Panc1 (cell line): ENCODE results near the gene TTF2.

Source experiments
- POLR2AphosphoS5 ChIP-seq: IDR thresholded peaks from 2 replicates; pipeline ENCODE4 v1.6.1; 2012; ENCODE audit warnings: mild to moderate bottlenecking, low read depth, low read length, moderate library complexity
- SIN3A ChIP-seq: IDR thresholded peaks from 2 replicates; pipeline ENCODE4 v1.6.1; 2012; ENCODE audit warnings: low read depth, mild to moderate bottlenecking, low read length, moderate library complexity, borderline replicate concordance; ENCODE audit not compliant: insufficient read depth
- TF ChIP-seq, protein P1 (sequence below): fragments of 450-650 bp; IDR thresholded peaks from 2 replicates; pipeline ENCODE4 v1.5.1; 2017; ENCODE audit warnings: mild to moderate bottlenecking
- TF ChIP-seq, protein P2 (sequence below), 2 experiments: IDR thresholded peaks; 2 replicates each; pipeline ENCODE4 v1.6.1; 2011 to 2012; ENCODE audit warnings: low read depth in 2 of 2, control low read depth in 1 of 2, low read length in 1 of 2, mild to moderate bottlenecking in 1 of 2, moderate library complexity in 1 of 2; ENCODE audit not compliant: insufficient read depth in 1 of 2

GRCh38 chr1:117096951-117097408 is 36.9 kb downstream of the TTF2 start:
- TF ChIP-seq, protein P1, sequence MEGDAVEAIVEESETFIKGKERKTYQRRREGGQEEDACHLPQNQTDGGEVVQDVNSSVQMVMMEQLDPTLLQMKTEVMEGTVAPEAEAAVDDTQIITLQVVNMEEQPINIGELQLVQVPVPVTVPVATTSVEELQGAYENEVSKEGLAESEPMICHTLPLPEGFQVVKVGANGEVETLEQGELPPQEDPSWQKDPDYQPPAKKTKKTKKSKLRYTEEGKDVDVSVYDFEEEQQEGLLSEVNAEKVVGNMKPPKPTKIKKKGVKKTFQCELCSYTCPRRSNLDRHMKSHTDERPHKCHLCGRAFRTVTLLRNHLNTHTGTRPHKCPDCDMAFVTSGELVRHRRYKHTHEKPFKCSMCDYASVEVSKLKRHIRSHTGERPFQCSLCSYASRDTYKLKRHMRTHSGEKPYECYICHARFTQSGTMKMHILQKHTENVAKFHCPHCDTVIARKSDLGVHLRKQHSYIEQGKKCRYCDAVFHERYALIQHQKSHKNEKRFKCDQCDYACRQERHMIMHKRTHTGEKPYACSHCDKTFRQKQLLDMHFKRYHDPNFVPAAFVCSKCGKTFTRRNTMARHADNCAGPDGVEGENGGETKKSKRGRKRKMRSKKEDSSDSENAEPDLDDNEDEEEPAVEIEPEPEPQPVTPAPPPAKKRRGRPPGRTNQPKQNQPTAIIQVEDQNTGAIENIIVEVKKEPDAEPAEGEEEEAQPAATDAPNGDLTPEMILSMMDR = no peak
- TF ChIP-seq SIN3A = no peak
- TF ChIP-seq POLR2AphosphoS5 = no peak
- TF ChIP-seq, protein P2, sequence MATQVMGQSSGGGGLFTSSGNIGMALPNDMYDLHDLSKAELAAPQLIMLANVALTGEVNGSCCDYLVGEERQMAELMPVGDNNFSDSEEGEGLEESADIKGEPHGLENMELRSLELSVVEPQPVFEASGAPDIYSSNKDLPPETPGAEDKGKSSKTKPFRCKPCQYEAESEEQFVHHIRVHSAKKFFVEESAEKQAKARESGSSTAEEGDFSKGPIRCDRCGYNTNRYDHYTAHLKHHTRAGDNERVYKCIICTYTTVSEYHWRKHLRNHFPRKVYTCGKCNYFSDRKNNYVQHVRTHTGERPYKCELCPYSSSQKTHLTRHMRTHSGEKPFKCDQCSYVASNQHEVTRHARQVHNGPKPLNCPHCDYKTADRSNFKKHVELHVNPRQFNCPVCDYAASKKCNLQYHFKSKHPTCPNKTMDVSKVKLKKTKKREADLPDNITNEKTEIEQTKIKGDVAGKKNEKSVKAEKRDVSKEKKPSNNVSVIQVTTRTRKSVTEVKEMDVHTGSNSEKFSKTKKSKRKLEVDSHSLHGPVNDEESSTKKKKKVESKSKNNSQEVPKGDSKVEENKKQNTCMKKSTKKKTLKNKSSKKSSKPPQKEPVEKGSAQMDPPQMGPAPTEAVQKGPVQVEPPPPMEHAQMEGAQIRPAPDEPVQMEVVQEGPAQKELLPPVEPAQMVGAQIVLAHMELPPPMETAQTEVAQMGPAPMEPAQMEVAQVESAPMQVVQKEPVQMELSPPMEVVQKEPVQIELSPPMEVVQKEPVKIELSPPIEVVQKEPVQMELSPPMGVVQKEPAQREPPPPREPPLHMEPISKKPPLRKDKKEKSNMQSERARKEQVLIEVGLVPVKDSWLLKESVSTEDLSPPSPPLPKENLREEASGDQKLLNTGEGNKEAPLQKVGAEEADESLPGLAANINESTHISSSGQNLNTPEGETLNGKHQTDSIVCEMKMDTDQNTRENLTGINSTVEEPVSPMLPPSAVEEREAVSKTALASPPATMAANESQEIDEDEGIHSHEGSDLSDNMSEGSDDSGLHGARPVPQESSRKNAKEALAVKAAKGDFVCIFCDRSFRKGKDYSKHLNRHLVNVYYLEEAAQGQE (IDR thresholded peaks at IDR 0.05; ENCODE audit: insufficient read depth in 1 of 2, low read depth in 2 of 2, low read length in 1 of 2) = no peak
